Peyer's patch (tissue), 4 donors: ENCODE measurements around the gene ATXN1. TPM values are rescaled to one million over a fixed set of nuclear protein-coding genes. Genes with fewer than 3 reads are reported as not detected.
"Not testable (repeated sequence)": the region's sequence is repeated elsewhere in the genome, so short reads cannot be mapped to it uniquely, and the experiment has no call there.

ENCODE experiments used
- DNase-seq, 3 donors: peaks; one replicate each; pipeline ENCODE4 v3.0.0-alpha.2; 2017 to 2019
- H3K27ac ChIP-seq, 4 donors: fragments of 200-600 bp; sonication (generic); one replicate each; pipeline ENCODE4 v1.5.1; 2016 to 2019
- H3K27me3 ChIP-seq, 2 donors: fragments of 200-600 bp; sonication (generic); one replicate each; pipeline ENCODE4 v1.5.1; 2019
- H3K36me3 ChIP-seq, 3 donors: fragments of 200-600 bp; sonication (generic); one replicate each; pipeline ENCODE4 v1.5.1; 2016 to 2019
- H3K4me1 ChIP-seq, 4 donors: fragments of 200-600 bp; sonication (generic); one replicate each; pipeline ENCODE4 v1.5.1; 2016 to 2019
- H3K4me3 ChIP-seq, 4 donors: fragments of 200-600 bp; sonication (generic); 1 replicate in 3 of 4; 2 replicates in 1 of 4; pipeline ENCODE4 v1.5.1; 2016 to 2019; ENCODE audit warnings: mild to moderate bottlenecking in 1 of 4
- H3K9me3 ChIP-seq, 4 donors: fragments of 200-600 bp; sonication (generic); one replicate each; pipeline ENCODE4 v1.5.1; 2016 to 2019; ENCODE audit warnings: mild to moderate bottlenecking in 1 of 4
- CTCF ChIP-seq, 6 experiments: fragments of 450-650 bp in 4 of 6; fragments of 200-600 bp in 2 of 6; sonication (generic) in 1 of 6; IDR thresholded peaks; one replicate each; pipeline ENCODE4 v1.5.1; 2017 to 2019; ENCODE audit warnings: antibody characterized with exemption in 6 of 6, mild to moderate bottlenecking in 3 of 6, moderate library complexity in 1 of 6
- POLR2A ChIP-seq, 2 donors: fragments of 450-650 bp; IDR thresholded peaks; one replicate each; pipeline ENCODE4 v1.5.1; 2017; ENCODE audit warnings: antibody characterized with exemption in 2 of 2, mild to moderate bottlenecking in 2 of 2, moderate library complexity in 2 of 2
- total RNA-seq, 4 donors: library from RNA; depleted of rRNA; stranded (reverse); fragments of >200 nt; gene quantifications; one replicate each; pipeline ENCODE4 v1.1.0, GENCODE V29; 2016

ATXN1 gene
- total RNA-seq, 4 donors from 2014 or later, result 34.7 to 48.5 (median 43.1) TPM

- Histone ChIP-seq H3K27me3 (no peaks in the 10 kb centered on the region), H3K4me3 (peak overlapping the region in 1 of 4 donors; percentile 11), H3K9me3 (no peaks in the 10 kb centered on the region), H3K4me1 (peaks cover 0 to 23% (median 0%) of the 10 kb centered on the region in 4 donors), H3K27ac (peak overlapping the region in 2 of 4 donors; percentile 25 to 31), H3K36me3 (no peaks in the 10 kb centered on the region)
- DNase-seq, result no peak
- no peak for TF ChIP-seq POLR2A (IDR thresholded peaks at IDR 0.05)
- no peak for TF ChIP-seq CTCF (IDR thresholded peaks at IDR 0.05)
These were observed 56.7 kb downstream of the ATXN1 start for GRCh38 chr6:16704401-16705045.

- DNase-seq, H3K4me3 ChIP-seq, H3K27me3 ChIP-seq, H3K36me3 ChIP-seq, H3K27ac ChIP-seq, H3K9me3 ChIP-seq: not testable (repeated sequence)
- H3K4me1 ChIP-seq, result peaks cover 0 to 28% (median 0%) of the 10 kb centered on the region in 4 donors
These were observed 58.5 kb downstream of the ATXN1 start for GRCh38 chr6:16702627-16703378.

GRCh38 chr6:16700916-16701234 is 60.4 kb downstream of the ATXN1 start:
- H3K4me3 ChIP-seq, result peak overlapping the region in 3 of 4 donors; percentile 28 to 37 (median 28)
- peaks cover 0 to 30% (median 0%) of the 10 kb centered on the region in 4 donors for H3K4me1 ChIP-seq
- H3K27ac ChIP-seq, result peak overlapping the region in 3 of 4 donors; percentile 34 to 61 (median 58)

GRCh38 chr6:16700202-16700915 is 60.9 kb downstream of the ATXN1 start:
- no peaks in the 10 kb centered on the region for H3K36me3 ChIP-seq
- H3K4me3 ChIP-seq, result peak overlapping the region; percentile 28 to 43 (median 32)
- no peak for DNase-seq
- peak overlapping the region; percentile 34 to 61 (median 56) for H3K27ac ChIP-seq
- H3K4me1 ChIP-seq, result peaks cover 0 to 25% (median 0%) of the 10 kb centered on the region in 4 donors
- TF ChIP-seq CTCF (IDR thresholded peaks at IDR 0.05) (no peak), POLR2A (IDR thresholded peaks at IDR 0.05) (no peak)
- H3K27me3 ChIP-seq, result no peaks in the 10 kb centered on the region
- H3K9me3 ChIP-seq, result no peaks in the 10 kb centered on the region

More at GRCh38 chr6:16700916-16701234, 60.4 kb downstream of the ATXN1 start:
- DNase-seq, result no peak
- Histone ChIP-seq H3K36me3 (no peaks in the 10 kb centered on the region), H3K9me3 (no peaks in the 10 kb centered on the region), H3K27me3 (no peaks in the 10 kb centered on the region)
- TF ChIP-seq CTCF (IDR thresholded peaks at IDR 0.05) (no peak), POLR2A (IDR thresholded peaks at IDR 0.05) (no peak)

GRCh38 chr6:16698997-16699868 is 62.0 kb downstream of the ATXN1 start:
- H3K4me1 ChIP-seq, result peaks cover 0 to 18% (median 0%) of the 10 kb centered on the region in 4 donors

More at GRCh38 chr6:16698997-16699868, 62.0 kb downstream of the ATXN1 start:
- TF ChIP-seq POLR2A (IDR thresholded peaks at IDR 0.05), result no peak
- TF ChIP-seq CTCF (IDR thresholded peaks at IDR 0.05), result no peak
- Histone ChIP-seq H3K4me3 (peak overlapping the region in 2 of 4 donors; percentile 28 to 43), H3K9me3 (no peaks in the 10 kb centered on the region), H3K27ac (peak overlapping the region in 3 of 4 donors; percentile 32 to 58 (median 33)), H3K36me3 (no peaks in the 10 kb centered on the region), H3K27me3 (no peaks in the 10 kb centered on the region)
- no peak for DNase-seq
